Testis (tissue), 2 donors: ENCODE measurements around the gene GRK3.

Source experiments
- CTCF ChIP-seq, 3 experiments: fragments of 450-650 bp in 2 of 3; fragments of 200-600 bp in 1 of 3; sonication (generic) in 1 of 3; IDR thresholded peaks; one replicate each; pipeline ENCODE4 v1.5.1; 2016 to 2019; ENCODE audit warnings: antibody characterized with exemption in 3 of 3, mild to moderate bottlenecking in 2 of 3, moderate library complexity in 1 of 3
- POLR2A ChIP-seq: fragments of 450-650 bp; IDR thresholded peaks from one replicate; pipeline ENCODE4 v1.6.1; 2017; ENCODE audit warnings: antibody characterized with exemption, mild to moderate bottlenecking, moderate library complexity

- TF ChIP-seq CTCF (IDR thresholded peaks at IDR 0.05) (no peak), POLR2A (no peak)
Observed at GRCh38 chr22:25643232-25644000, 78.9 kb downstream of the GRK3 start.
